H1 (cell line): ENCODE data around the gene GALNT5. TPM values are rescaled to one million over a fixed set of nuclear protein-coding genes. Genes with fewer than 3 reads are reported as not detected.

Experiments used
- CTCF ChIA-PET: fragments of 300-600 bp; sonication (Branson Sonifier 250); formaldehyde crosslinking; loops from one replicate; lab custom pipeline; 2021; ENCODE audit not compliant: partially characterized antibody; lab: Charles Lee
- POLR2A ChIA-PET: fragments of 300-600 bp; sonication (Branson Sonifier 250); formaldehyde crosslinking; loops from one replicate; lab custom pipeline; 2021; ENCODE audit warnings: inconsistent platforms; ENCODE audit not compliant: partially characterized antibody; lab: Charles Lee
- DNase-seq, 2 experiments: peaks; one replicate each; pipeline versions ENCODE4 v3.0.0 to v3.0.0-alpha.2; 2010 to 2022; ENCODE audit warnings: low spot score in 2 of 2, low read depth in 1 of 2, mixed read lengths in 1 of 2
- FAIRE-seq: peaks from 2 replicates; lab custom pipeline; 2011; peaks lifted over from hg19 to GRCh38; lab: Jason Lieb, UNC
- H2AFZ ChIP-seq: 2 replicates; pipeline ENCODE4 v1.8.1; 2012; ENCODE audit warnings: low read length, inconsistent platforms
- H2AK5ac ChIP-seq: 2 replicates; pipeline ENCODE4 v1.6.1; 2013; ENCODE audit warnings: low read depth, low read length
- H2BK120ac ChIP-seq: replicated peaks from 2 replicates; pipeline ENCODE3; 2013; ENCODE audit warnings: low read depth, low read length, inconsistent platforms
- H2BK12ac ChIP-seq: 2 replicates; pipeline ENCODE4 v1.6.1; 2013; ENCODE audit warnings: low read depth, low read length
- H2BK15ac ChIP-seq: 2 replicates; pipeline ENCODE4 v1.6.1; 2013; ENCODE audit warnings: low read length
- H2BK20ac ChIP-seq: 2 replicates; pipeline ENCODE4 v1.6.1; 2013; ENCODE audit warnings: low read length
- H2BK5ac ChIP-seq: 2 replicates; pipeline ENCODE4 v1.6.1; 2013; ENCODE audit warnings: low read depth, low read length
- H3K14ac ChIP-seq: 2 replicates; pipeline ENCODE4 v1.6.1; 2013; ENCODE audit warnings: inconsistent platforms; ENCODE audit not compliant: insufficient read length
- H3K18ac ChIP-seq: 2 replicates; pipeline ENCODE4 v1.6.1; 2013; ENCODE audit warnings: low read length; ENCODE audit errors: extremely low read depth
- H3K23ac ChIP-seq: 2 replicates; pipeline ENCODE4 v1.6.1; 2013; ENCODE audit warnings: inconsistent platforms; ENCODE audit not compliant: insufficient read length
- H3K23me2 ChIP-seq: 2 replicates; pipeline ENCODE4 v1.6.1; 2013; ENCODE audit warnings: low read depth, low read length
- H3K27ac ChIP-seq: 2 replicates; pipeline ENCODE4 v1.6.1; 2011; ENCODE audit warnings: low read depth, low read length, inconsistent platforms
- H3K27me3 ChIP-seq, 4 experiments: replicated peaks in 1 of 4; 1 replicate in 1 of 4; 2 replicates in 3 of 4; pipeline versions ENCODE4 v1.6.1 to v1.8.1; 2011 to 2013; ENCODE audit warnings: low read length in 3 of 4, mild to moderate bottlenecking in 3 of 4, inconsistent platforms in 2 of 4, mixed read lengths in 2 of 4, moderate library complexity in 1 of 4; ENCODE audit not compliant: control insufficient read depth in 3 of 4, insufficient read depth in 3 of 4; ENCODE audit errors: extremely low read depth in 1 of 4
- H3K36me3 ChIP-seq, 4 experiments: 2 replicates each; pipeline versions ENCODE4 v1.6.1 to v1.8.1; 2011 to 2013; ENCODE audit warnings: mild to moderate bottlenecking in 4 of 4, low read length in 3 of 4, moderate library complexity in 2 of 4, control low read depth in 1 of 4, inconsistent platforms in 1 of 4; ENCODE audit not compliant: insufficient read depth in 4 of 4, control insufficient read depth in 2 of 4
- H3K4ac ChIP-seq: replicated peaks from 2 replicates; pipeline ENCODE3; 2013; ENCODE audit warnings: low read length, low read depth, mixed read lengths, inconsistent platforms; ENCODE audit not compliant: insufficient read length
- H3K4me1 ChIP-seq, 4 experiments: replicated peaks in 1 of 4; 1 replicate in 1 of 4; 2 replicates in 3 of 4; pipeline versions ENCODE4 v1.6.1 to v1.8.1; 2011 to 2013; ENCODE audit warnings: low read length in 3 of 4, inconsistent platforms in 2 of 4, mixed read lengths in 1 of 4; ENCODE audit not compliant: insufficient read depth in 4 of 4, control insufficient read depth in 3 of 4
- H3K4me2 ChIP-seq, 2 experiments: 2 replicates each; pipeline versions ENCODE4 v1.6.1 to v1.8.1; 2011 to 2013; ENCODE audit warnings: low read depth in 2 of 2, low read length in 2 of 2, control low read depth in 1 of 2, inconsistent platforms in 1 of 2, mild to moderate bottlenecking in 1 of 2; ENCODE audit not compliant: insufficient read depth in 1 of 2
- H3K4me3 ChIP-seq, 4 experiments: fragments of 200-600, 300-600 bp in 1 of 4; sonication (generic), shearing (Covaris generic), sonication (Bioruptor Twin) in 1 of 4; 2 replicates each; pipeline versions ENCODE4 v1.5.1 to v1.8.1; 2011 to 2016; ENCODE audit warnings: low read length in 4 of 4, low read depth in 3 of 4, control low read depth in 2 of 4, inconsistent platforms in 2 of 4, mild to moderate bottlenecking in 2 of 4, mixed read lengths in 1 of 4, moderate library complexity in 1 of 4; ENCODE audit not compliant: insufficient read depth in 2 of 4; ENCODE audit errors: extremely low read depth in 1 of 4
- H3K56ac ChIP-seq: replicated peaks from 2 replicates; pipeline ENCODE3; 2013; ENCODE audit warnings: low read depth, mild to moderate bottlenecking, mixed read lengths, low read length, inconsistent platforms; ENCODE audit not compliant: insufficient read length
- H3K79me1 ChIP-seq: 2 replicates; pipeline ENCODE4 v1.6.1; 2013; ENCODE audit warnings: low read depth, low read length, control low read depth
- H3K79me2 ChIP-seq, 2 experiments: 2 replicates each; pipeline versions ENCODE4 v1.6.1 to v1.8.1; 2012 to 2013; ENCODE audit warnings: low read length in 2 of 2, mild to moderate bottlenecking in 2 of 2, inconsistent platforms in 1 of 2; ENCODE audit not compliant: insufficient read depth in 2 of 2, control insufficient read depth in 1 of 2
- H3K9ac ChIP-seq, 4 experiments: replicated peaks in 1 of 4; 1 replicate in 1 of 4; 2 replicates in 3 of 4; pipeline versions ENCODE4 v1.6.1 to v1.8.1; 2011 to 2013; ENCODE audit warnings: low read depth in 3 of 4, low read length in 3 of 4, control low read depth in 2 of 4, mild to moderate bottlenecking in 2 of 4, moderate library complexity in 2 of 4, inconsistent platforms in 1 of 4; ENCODE audit errors: extremely low read depth in 1 of 4
- H3K9me3 ChIP-seq, 2 experiments: 2 replicates each; pipeline versions ENCODE4 v1.6.1 to v1.8.1; 2012 to 2013; ENCODE audit warnings: mild to moderate bottlenecking in 2 of 2, moderate library complexity in 2 of 2, control low read depth in 1 of 2, inconsistent platforms in 1 of 2, low read depth in 1 of 2, low read length in 1 of 2, mixed read lengths in 1 of 2; ENCODE audit not compliant: insufficient read depth in 2 of 2
- H4K20me1 ChIP-seq, 2 experiments: replicated peaks in 1 of 2; 2 replicates each; pipeline versions ENCODE3 to v1.8.1; 2011 to 2013; ENCODE audit warnings: inconsistent platforms in 2 of 2, low read length in 2 of 2, mild to moderate bottlenecking in 1 of 2; ENCODE audit not compliant: insufficient read depth in 2 of 2, control insufficient read depth in 1 of 2
- H4K5ac ChIP-seq: 2 replicates; pipeline ENCODE4 v1.6.1; 2013; ENCODE audit warnings: low read length, low read depth, mixed read lengths, inconsistent platforms; ENCODE audit not compliant: insufficient read length
- H4K8ac ChIP-seq: 2 replicates; pipeline ENCODE4 v1.8.0; 2013; ENCODE audit warnings: mild to moderate bottlenecking, moderate library complexity, low read length, inconsistent platforms; ENCODE audit not compliant: insufficient read depth; ENCODE audit errors: extremely low read depth
- H4K91ac ChIP-seq: replicated peaks from 2 replicates; pipeline ENCODE3; 2013; ENCODE audit warnings: low read length, mixed read lengths, inconsistent platforms; ENCODE audit not compliant: insufficient read length
- CBX8 ChIP-seq: fragments of 300-800, 300-1000 bp; sonication (generic); IDR thresholded peaks from 2 replicates; pipeline ENCODE4 v1.7.1; 2016; ENCODE audit warnings: low read depth, low read length, borderline replicate concordance
- FOSL1 ChIP-seq: IDR thresholded peaks from 2 replicates; pipeline ENCODE4 v1.6.1; 2011; ENCODE audit warnings: mild to moderate bottlenecking, low read depth, low read length, moderate library complexity; ENCODE audit not compliant: insufficient read depth
- polyA plus RNA-seq, 7 experiments: library from polyadenylated mRNA; depleted of rRNA in 3 of 7; stranded (reverse) in 5 of 7; unstranded in 2 of 7; fragments of >200 nt in 5 of 7; fragments of 200-250 nt in 2 of 7; gene quantifications; 1 replicate in 5 of 7; 2 replicates in 1 of 7; 4 replicates in 1 of 7; pipeline versions ENCODE4 v1.2.1 to v1.2.3, GENCODE V29; 2011 to 2013; ENCODE audit warnings: missing spikeins in 2 of 7, mixed read lengths in 2 of 7
- total RNA-seq: library from RNA; stranded (reverse); fragmentation: NEBNext Ultra II Directional; extraction: Animal tissue kit (Norgen Biotek cat#: 25700); gene quantifications from 2 replicates; pipeline ENCODE4 v1.2.1, GENCODE V29; 2021

The GALNT5 gene
- total and polyA plus RNA-seq, 2 of the 8 experiments (the other 6 are each of a cell fraction or from before 2014, with no cell fraction given): 0.02 to 0.06 TPM

DNA sequence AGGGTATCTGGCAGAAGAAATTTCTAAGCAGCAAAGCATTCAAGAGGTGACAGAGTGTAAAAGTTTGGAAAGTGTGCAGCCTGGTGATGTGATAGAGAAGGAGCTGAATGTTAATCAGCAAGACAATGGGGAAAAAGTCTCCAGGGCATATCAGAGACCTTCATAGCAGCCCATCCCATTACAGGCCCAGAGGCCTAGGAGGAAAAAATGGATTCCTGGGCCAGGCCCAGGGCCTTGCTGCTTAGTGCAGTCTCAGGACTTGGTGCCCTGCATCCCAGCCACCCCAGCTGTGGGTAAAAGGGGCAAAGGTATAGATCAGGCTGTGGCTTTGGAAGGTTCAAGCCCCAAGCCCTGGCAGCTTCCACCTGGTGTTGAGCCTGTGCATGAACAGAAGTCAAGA is 104.0 kb downstream of the GALNT5 start:
- Histone ChIP-seq H2BK20ac (no peak overlapping the region), H3K14ac (no peak overlapping the region), H4K20me1 (no peaks in the 10 kb centered on the region), H2BK5ac (no peak overlapping the region), H2BK15ac (no peak overlapping the region), H3K27me3 (peaks cover 0 to 1% (median 0%) of the 10 kb centered on the region in 4 experiments; a peak in 1 of 7 replicates), H2AK5ac (no peak overlapping the region), H2BK120ac (no peak overlapping the region), H4K5ac (no peak overlapping the region), H3K4me2 (no peak overlapping the region), H3K4ac (no peak overlapping the region), H2AFZ (no peak overlapping the region), H3K4me1 (no peaks in the 10 kb centered on the region), H3K23me2 (no peaks in the 10 kb centered on the region), H4K91ac (no peak overlapping the region), H3K4me3 (no peak overlapping the region), H3K9ac (no peak overlapping the region), H4K8ac (no peak overlapping the region), H3K23ac (no peak overlapping the region), H3K9me3 (peaks cover 10 to 12% of the 10 kb centered on the region in 2 experiments; a peak in 3 of 4 replicates), H3K27ac (no peak overlapping the region), H3K18ac (no peak overlapping the region), H3K36me3 (no peaks in the 10 kb centered on the region), H3K79me1 (no peaks in the 10 kb centered on the region), H2BK12ac (no peak overlapping the region), H3K79me2 (no peaks in the 10 kb centered on the region), H3K56ac (no peak overlapping the region)
- DNase-seq (no peak), FAIRE-seq (no peak)
- ChIA-PET CTCF (no interaction called here), POLR2A (no interaction called here)
- TF ChIP-seq CBX8 (no peak), FOSL1 (no peak)
